ENCODE measurements around the gene PRR23E. TPM values are rescaled to one million over a fixed set of nuclear protein-coding genes. Genes with fewer than 3 reads are reported as not detected.

PRR23E gene
- total RNA-seq, 1 donor from 2014 or later: not detected

- Histone ChIP-seq H3K4me3 (ENCODE audit: insufficient read depth, low read depth, low read length) (no peak overlapping the region), H3K36me3 (ENCODE audit: insufficient read depth, low read length) (no peaks in the 10 kb centered on the region), H3K4me2 (ENCODE audit: low read length) (no peak overlapping the region), H3K27me3 (ENCODE audit: insufficient read depth, low read length) (peaks cover 6% of the 10 kb centered on the region), H2AFZ (ENCODE audit: low read depth, low read length) (no peak overlapping the region), H3K27ac (ENCODE audit: low read depth, low read length) (no peak overlapping the region), H3K4me1 (ENCODE audit: insufficient read depth, low read length) (no peaks in the 10 kb centered on the region), H3K9me3 (ENCODE audit: insufficient read depth, low read depth, low read length) (no peaks in the 10 kb centered on the region), H4K20me1 (ENCODE audit: insufficient read depth, low read length) (no peaks in the 10 kb centered on the region), H3K9ac (ENCODE audit: low read length) (no peak overlapping the region), H3K79me2 (ENCODE audit: insufficient read depth, low read length) (no peaks in the 10 kb centered on the region)
- TF ChIP-seq EZH2 (IDR thresholded peaks at IDR 0.05; ENCODE audit: insufficient read depth, low read length): no peak
- TF ChIP-seq CTCF (IDR thresholded peaks at IDR 0.05; ENCODE audit: insufficient read depth, low read depth, low read length): no peak
- DNase-seq (ENCODE audit: low read depth) (no peak), FAIRE-seq (no peak)
- Mint-ChIP-seq H3K36me3 (ENCODE audit: low read depth, unreplicated experiment) (no peaks in the 10 kb centered on the region), H3K27me3 (ENCODE audit: low read depth, unreplicated experiment) (peaks cover 6% of the 10 kb centered on the region), H3K27ac (ENCODE audit: unreplicated experiment) (no peak overlapping the region), H3K4me1 (ENCODE audit: low read depth, unreplicated experiment) (peaks cover 3% of the 10 kb centered on the region), H3K9me3 (ENCODE audit: unreplicated experiment) (no peaks in the 10 kb centered on the region), H3K4me3 (ENCODE audit: unreplicated experiment) (no peak overlapping the region)
These were observed 35.6 kb upstream of the PRR23E start for GRCh38 chr3:127157171-127157828.

GRCh38 chr3:127158614-127159229 is 34.2 kb upstream of the PRR23E start:
- peaks cover 6% of the 10 kb centered on the region for H3K27me3 ChIP-seq (ENCODE audit: insufficient read depth, low read length)
- H3K27ac ChIP-seq (ENCODE audit: low read depth, low read length): no peak overlapping the region
- TF ChIP-seq EZH2 (IDR thresholded peaks at IDR 0.05; ENCODE audit: insufficient read depth, low read length) (no peak), CTCF (IDR thresholded peaks at IDR 0.05; ENCODE audit: insufficient read depth, low read depth, low read length) (no peak)
- DNase-seq (ENCODE audit: low read depth) (no peak), FAIRE-seq (no peak)
- H3K27ac Mint-ChIP-seq (ENCODE audit: unreplicated experiment): no peak overlapping the region
- H3K4me3 Mint-ChIP-seq (ENCODE audit: unreplicated experiment): no peak overlapping the region
- no peak overlapping the region for H3K4me2 ChIP-seq (ENCODE audit: low read length)
- no peaks in the 10 kb centered on the region for H3K4me1 Mint-ChIP-seq (ENCODE audit: low read depth, unreplicated experiment)
- H3K36me3 Mint-ChIP-seq (ENCODE audit: low read depth, unreplicated experiment): no peaks in the 10 kb centered on the region
- H3K9ac ChIP-seq (ENCODE audit: low read length): no peak overlapping the region
- no peak overlapping the region for H3K4me3 ChIP-seq (ENCODE audit: insufficient read depth, low read depth, low read length)
- H3K36me3 ChIP-seq (ENCODE audit: insufficient read depth, low read length): no peaks in the 10 kb centered on the region
- no peaks in the 10 kb centered on the region for H3K4me1 ChIP-seq (ENCODE audit: insufficient read depth, low read length)
- no peaks in the 10 kb centered on the region for H3K79me2 ChIP-seq (ENCODE audit: insufficient read depth, low read length)
- H4K20me1 ChIP-seq (ENCODE audit: insufficient read depth, low read length): no peaks in the 10 kb centered on the region
- H2AFZ ChIP-seq (ENCODE audit: low read depth, low read length): no peak overlapping the region
- peaks cover 3% of the 10 kb centered on the region for H3K9me3 Mint-ChIP-seq (ENCODE audit: unreplicated experiment)
- peaks cover 17% of the 10 kb centered on the region for H3K27me3 Mint-ChIP-seq (ENCODE audit: low read depth, unreplicated experiment)
- no peaks in the 10 kb centered on the region for H3K9me3 ChIP-seq (ENCODE audit: insufficient read depth, low read depth, low read length)

GRCh38 chr3:127159543-127159942 is 33.4 kb upstream of the PRR23E start:
- H3K27ac ChIP-seq (ENCODE audit: low read depth, low read length): no peak overlapping the region
- peaks cover 4% of the 10 kb centered on the region for H3K9me3 Mint-ChIP-seq (ENCODE audit: unreplicated experiment)

More at GRCh38 chr3:127159543-127159942, 33.4 kb upstream of the PRR23E start:
- TF ChIP-seq CTCF (IDR thresholded peaks at IDR 0.05; ENCODE audit: insufficient read depth, low read depth, low read length) (no peak), EZH2 (IDR thresholded peaks at IDR 0.05; ENCODE audit: insufficient read depth, low read length) (no peak)
- H3K27me3 Mint-ChIP-seq (ENCODE audit: low read depth, unreplicated experiment): peaks cover 24% of the 10 kb centered on the region
- no peak for FAIRE-seq
- H3K4me1 Mint-ChIP-seq (ENCODE audit: low read depth, unreplicated experiment): no peaks in the 10 kb centered on the region
- Histone ChIP-seq H4K20me1 (ENCODE audit: insufficient read depth, low read length) (no peaks in the 10 kb centered on the region), H2AFZ (ENCODE audit: low read depth, low read length) (no peak overlapping the region), H3K27me3 (ENCODE audit: insufficient read depth, low read length) (peaks cover 6% of the 10 kb centered on the region), H3K9ac (ENCODE audit: low read length) (no peak overlapping the region), H3K4me2 (ENCODE audit: low read length) (no peak overlapping the region), H3K4me3 (ENCODE audit: insufficient read depth, low read depth, low read length) (no peak overlapping the region), H3K4me1 (ENCODE audit: insufficient read depth, low read length) (no peaks in the 10 kb centered on the region), H3K79me2 (ENCODE audit: insufficient read depth, low read length) (no peaks in the 10 kb centered on the region), H3K36me3 (ENCODE audit: insufficient read depth, low read length) (no peaks in the 10 kb centered on the region), H3K9me3 (ENCODE audit: insufficient read depth, low read depth, low read length) (no peaks in the 10 kb centered on the region)
- DNase-seq (ENCODE audit: low read depth): no peak
- H3K27ac Mint-ChIP-seq (ENCODE audit: unreplicated experiment): no peak overlapping the region
- H3K4me3 Mint-ChIP-seq (ENCODE audit: unreplicated experiment): no peak overlapping the region
- H3K36me3 Mint-ChIP-seq (ENCODE audit: low read depth, unreplicated experiment): no peaks in the 10 kb centered on the region

Measured in astrocyte (in vitro differentiated cells and primary cell).